GF-D8 (cell line): ENCODE results near the gene RELL2.

ENCODE experiments used
- DNase-seq: peaks from one replicate; lab custom pipeline; 2025; lab: John Stamatoyannopoulos, UW

The RELL2 gene

DNA sequence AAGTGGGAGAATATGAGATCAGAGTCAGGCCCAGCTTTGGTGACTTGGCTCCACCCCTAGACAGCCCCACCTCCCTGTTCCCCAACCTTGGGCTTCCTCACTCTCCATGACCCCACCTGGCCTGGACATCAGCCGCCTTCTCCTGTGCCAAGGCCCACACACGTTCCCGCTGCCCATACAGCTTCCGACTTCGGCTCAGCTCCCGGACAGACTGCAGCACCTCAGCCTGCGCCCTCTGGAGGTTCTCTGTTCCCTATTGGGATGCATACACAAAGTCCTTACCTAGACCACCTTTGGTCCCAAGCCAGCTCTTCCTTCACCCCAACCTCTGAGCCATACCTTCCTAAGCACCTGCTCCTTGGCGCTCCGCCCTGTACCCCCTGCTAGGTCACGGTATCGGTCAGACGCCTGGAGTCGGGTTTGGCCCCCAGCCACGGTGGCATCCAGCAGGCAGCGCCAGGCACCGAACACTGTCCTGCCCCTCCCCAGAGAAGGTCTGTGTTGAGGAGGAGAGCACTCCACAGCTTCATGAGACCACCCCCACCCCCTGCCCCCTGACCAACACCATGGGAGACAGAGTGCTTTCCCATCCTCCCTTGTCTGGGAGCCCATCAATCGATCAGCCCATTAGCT, 12.4 kb downstream of the RELL2 start:
- no peak for DNase-seq

DNA sequence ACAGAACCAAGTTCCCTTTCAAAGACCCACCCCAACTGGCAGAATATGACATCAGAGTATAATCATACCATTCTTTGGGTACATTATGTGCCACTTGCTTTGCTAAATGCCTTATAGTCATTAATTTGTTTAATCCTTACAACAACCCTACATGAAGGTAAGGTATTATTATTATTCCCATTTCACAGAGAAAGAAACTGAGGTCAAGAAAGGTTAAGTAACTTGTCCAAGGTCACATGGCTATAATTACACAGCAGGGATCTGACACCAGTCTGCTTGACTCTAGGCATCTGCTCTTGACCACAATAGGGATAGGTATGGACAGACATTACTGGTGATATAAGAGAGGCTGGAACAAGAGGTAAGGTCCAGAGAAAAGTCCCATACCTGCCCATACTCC, 13.2 kb downstream of the RELL2 start:
- DNase-seq = no peak

DNA sequence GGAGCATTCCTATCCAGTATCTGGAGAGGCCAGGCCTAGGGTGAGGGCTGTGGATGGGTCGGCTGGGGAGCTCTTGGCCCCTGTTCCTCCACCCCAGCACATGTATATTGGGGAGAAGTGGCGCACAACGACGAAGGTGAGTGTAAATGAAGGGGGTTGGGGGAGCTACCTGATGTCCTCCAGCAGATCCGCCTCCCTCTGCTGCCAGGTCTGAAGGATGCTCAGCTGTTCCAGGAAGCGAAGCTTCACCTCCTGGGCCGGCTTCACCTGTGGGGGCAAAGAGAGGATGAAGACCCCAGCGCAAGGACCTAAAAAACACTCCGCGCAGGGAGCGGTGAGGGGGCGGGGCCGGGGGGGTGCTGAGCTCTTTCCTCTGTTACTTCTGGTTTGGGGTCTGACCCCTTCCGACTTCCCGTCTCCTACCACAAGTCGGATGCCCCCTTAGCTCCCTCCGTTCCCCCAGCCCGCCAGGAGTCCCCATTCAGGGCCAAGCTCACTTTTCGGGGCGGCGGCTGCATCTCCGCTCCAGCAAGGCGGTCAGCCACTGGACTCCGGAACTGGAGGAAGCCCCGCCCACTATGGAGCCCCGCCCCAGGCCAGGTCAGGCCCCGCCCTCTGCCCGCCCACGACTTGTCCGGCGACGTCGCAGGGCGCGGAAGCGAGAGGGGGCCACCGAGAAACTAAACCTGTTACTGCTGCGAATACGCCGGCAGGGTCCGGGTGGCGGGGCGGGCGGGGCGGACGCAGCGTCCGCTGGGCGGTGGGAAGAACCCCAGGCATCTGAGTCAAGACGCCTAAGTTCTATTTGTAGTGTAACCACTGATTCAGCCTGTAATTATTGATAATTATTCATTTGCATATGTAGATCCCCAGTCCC, 14.3 kb downstream of the RELL2 start, which contains the start of gene FCHSD1:
FCHSD1 (minus strand) TSS at position 568 of the 877 bp plus-strand sequence; CDS start at position 518, 50 bp downstream.
- DNase-seq = no peak

DNA sequence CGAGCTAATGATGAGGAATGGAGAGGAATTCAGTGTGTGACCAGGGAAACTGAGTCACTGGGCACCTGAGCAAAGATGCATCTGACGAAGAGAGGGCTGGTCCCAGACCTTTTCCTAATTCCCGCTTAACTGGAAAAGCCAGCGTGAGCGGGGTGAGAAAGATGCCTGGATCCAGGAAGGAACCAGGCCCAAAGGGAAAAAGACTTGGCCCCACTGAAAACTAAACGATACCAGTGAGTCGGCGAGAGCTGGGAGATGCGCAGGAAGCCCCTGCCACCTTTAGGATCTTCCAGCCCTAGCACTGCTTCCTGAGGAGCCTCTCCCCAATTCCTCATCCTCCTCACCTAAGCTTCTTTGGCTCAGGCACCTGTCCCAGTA, 14.9 kb downstream of the RELL2 start:
- no peak for DNase-seq

DNA sequence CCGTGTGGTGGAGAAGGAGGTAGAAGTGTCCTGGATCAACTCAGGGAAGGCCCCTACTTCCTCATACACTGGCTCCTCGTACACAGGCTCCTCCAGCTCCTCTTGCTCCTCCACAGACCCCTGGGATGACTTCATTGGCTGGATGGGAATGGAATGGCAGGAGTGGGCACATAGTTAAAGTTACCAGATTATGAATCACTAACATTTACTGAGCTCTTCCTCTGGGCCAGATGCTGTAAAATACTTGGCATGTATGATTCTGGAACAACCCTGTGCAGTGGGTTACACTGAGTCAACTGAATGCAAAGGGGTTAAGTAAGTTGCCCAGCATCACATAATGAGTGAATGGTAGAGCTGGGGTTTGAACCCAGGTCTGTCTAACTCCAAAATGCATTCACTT, 17.5 kb downstream of the RELL2 start:
- DNase-seq = no peak

DNA sequence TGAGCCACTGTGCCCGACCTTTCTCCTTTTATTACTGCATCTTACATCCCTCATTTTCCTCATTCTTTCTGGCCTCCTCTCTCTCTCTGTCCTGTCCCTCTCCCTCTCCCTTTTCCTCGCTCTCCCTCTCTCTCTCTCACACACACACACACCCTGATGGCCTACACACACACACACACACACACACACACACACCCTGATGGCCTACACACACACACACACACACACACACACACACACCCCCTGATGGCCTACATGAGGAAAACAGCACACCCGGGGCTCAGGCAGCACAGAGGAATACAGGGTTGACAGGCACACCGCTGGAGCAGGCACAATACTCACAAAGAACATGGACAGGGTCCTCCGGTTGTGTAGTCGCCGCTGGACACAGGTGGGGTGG, 18.2 kb downstream of the RELL2 start:
- no peak for DNase-seq

DNA sequence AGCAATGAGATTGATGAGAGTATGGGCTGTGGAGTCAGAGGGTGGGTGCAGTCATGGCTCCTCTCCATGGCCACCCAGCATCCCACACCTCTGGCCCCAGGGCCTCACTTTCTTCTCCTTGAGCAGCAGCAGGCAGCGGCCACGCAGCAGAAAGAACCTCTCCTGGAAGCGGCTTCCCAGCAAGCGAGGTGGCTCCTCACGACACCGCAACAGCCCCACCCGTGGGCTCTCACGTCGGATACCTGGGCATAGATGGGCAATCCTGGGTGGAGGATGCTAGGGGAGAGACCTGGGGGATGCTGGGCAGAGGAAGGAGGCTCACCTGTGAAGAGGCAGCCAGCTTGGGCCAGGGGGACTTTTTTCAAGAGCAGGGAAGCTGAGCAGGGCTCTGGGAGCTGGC, 19.6 kb downstream of the RELL2 start:
- no peak for DNase-seq

DNA sequence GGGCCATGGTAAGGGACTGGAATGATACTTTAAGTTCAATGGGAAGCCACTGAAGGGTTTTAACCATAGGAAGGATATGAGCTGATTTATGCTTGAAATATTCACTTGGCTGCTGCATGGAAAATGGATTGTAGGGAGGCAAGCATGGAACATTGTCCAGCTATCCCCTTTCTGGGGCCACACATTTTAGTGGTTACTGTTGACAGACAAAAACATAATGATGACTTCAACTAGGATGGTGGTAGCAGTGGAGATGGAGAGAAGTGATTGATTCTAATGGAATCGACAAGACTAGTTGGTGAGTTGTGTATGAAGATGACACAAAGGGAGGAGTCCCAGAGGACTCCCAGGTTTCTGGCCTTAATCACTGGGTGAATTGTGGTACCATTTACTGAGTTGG, 20.6 kb downstream of the RELL2 start:
- no peak for DNase-seq

DNA sequence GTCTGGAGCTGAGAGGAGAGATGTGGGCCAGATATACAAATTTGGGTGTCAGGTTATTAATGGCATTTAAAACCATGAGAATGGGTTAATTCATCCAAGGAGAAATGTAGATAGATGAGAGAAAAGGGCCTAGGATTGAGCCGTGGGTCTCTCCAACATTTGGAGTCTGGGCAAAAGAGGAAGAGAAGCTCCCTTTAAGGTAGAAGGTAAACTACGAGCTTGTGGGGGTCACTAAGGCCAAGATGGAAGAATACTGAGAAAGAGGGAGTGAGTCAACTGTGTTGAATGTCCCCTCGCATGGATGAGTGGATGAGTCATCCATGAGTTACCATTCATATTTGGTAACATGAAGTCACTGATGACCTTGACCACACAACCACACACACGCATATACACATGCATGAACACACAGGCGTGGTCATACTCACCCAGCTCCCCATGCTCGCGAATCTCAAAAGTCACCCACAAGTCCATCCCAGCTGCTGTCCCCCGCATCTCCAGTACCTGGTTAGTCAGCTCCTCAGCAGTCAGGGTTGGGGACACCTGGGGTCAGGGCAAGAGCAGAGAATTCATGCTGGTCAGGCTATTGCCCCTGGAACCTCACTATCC, 21.2 kb downstream of the RELL2 start:
- DNase-seq = no peak

DNA sequence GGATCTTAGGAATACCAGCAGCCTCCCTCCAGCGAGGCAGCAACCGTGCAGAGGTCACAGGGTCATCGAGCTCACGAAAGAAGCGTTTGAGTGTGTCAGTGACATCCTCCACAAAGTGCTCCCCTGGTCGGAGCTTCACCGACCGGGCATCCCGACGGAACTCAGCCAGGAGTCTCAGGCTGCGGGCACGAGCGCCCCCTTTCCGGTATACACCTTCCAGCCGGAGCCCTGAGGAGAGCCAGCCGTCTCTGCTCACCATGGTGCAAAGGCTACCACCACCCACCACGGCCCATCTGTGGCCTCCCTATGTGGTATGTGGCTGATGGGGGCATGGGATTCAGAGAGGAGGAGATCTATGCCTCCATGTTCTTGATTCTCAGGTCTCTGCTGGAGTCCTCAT, 25.2 kb downstream of the RELL2 start:
- DNase-seq = no peak

DNA sequence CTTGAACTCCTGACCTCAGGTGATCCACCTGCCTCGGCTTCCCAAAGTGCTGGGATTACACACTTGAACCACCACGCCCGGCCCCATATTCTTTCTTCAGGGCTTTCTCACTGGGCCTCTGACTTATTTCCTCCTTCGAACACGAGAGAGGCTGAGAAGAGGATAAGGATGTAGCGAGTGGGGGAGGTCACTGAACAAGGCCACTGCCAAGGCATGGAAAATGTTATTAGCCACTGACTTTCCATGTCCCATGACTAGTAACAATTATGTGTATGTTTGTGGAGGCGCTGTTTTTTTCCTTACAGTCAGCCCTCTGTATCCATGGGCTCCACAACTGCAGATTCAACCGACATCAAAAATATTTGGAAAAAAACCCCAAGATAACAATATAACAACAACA, 26.7 kb downstream of the RELL2 start:
- DNase-seq = no peak

DNA sequence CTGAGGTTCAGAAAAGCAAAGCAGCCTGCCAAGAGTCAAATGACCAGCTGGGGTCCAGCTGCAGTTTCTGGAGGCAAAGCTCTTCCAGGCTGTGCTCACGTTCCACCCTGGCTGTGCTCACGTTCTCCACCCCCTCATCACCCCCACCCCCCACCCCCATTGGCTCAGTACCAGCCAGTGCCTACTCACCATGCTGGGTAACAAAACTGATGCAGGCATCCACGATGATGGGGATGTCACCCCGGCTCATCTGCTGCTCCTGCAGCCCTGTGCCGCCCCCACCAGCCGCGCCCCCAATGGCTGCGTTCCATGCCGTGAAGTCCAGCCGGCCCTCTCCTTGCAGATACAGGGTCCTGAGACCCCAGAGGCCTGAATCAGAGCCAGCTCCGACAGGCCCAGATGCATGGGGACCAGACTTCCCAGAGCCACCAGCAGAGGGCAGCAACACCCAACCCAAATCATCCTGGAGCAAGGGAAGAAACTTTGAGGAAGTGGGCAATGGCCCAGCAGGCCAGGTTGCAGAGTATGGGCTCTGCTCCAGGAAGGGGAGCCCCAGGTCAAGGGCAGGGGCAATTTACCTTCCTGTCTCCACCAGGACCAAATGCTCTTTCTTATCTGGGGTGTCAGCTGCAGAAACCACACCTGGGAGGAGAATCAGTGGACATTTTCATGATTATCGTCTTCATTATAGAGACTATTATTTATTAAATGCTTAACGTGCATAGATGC, 28.1 kb downstream of the RELL2 start:
- DNase-seq = peak; percentile 26

DNA sequence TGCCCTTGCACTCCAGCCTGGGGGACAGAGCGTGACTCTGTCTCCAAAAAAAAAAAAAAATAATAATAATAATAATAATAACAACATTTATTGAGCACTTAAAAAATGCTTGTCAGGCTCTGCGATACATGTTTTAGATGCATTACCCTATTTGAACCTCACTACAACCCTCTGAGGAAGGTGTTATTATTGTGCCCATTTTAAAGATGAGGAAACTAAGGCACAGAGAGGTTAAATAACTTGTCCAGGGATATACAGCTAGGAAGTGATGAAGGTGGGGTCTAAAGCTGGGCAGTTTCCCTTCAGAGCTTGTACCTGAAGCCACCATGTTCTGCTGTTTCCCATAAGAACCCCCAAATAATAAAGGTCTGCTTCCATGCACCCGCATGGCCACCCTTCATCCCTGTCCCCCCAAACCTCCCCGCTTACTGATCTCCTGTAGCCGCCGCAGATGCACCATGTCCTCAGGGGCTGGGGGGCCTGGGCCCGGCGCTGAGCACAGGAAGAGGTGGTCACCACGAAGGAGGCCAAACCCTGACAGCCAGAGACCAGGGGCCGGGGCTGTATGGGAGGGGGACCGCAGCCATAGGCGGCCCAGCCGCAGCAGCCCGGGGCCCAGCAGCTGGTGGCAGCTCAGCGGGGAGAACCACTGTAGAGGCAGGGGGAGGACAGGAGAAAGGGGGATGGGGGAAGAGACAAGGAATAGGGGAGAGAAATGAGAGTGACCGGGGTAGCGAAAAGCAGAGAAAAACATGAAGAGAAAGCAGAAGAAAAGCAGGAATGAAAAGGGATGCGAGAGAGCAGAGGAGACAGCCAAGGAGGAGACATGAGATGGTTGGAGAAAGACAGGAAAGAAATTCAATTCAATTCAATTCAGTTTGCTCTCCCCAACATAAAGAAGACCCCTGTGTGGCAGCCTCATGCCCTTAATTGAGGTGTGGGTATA, 29.5 kb downstream of the RELL2 start:
- DNase-seq = no peak

DNA sequence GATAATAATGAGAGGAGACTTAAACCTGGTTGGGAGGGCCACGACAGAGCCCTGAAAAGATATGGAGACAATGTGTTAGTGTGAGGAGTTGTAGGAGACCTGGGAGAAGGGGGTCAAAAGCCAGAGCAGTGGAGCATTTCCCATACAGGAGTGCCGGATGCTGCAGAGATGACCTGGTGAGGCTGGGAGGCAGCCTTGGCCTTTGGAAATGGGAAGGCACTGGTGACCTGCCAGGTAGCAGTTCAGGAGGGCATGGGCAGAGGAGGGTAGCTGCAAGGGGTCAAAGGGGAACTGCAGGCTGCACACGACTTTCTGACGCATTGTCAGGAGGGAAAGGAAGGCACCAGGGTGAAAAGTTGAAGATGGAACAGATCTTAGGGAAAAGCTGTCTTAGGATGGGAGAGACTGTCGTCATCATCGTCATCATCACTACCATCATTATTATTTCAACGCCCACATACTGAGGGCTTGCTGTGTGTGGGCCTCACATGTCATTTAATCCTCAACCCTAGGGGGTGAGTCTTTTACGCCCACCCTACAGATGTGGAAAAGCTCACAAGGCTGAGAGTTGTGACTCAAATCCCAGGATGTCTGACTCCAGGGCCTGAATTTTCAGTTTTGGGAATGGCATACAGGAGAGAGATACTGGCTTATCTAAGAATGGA, 31.9 kb downstream of the RELL2 start:
- no peak for DNase-seq

DNA sequence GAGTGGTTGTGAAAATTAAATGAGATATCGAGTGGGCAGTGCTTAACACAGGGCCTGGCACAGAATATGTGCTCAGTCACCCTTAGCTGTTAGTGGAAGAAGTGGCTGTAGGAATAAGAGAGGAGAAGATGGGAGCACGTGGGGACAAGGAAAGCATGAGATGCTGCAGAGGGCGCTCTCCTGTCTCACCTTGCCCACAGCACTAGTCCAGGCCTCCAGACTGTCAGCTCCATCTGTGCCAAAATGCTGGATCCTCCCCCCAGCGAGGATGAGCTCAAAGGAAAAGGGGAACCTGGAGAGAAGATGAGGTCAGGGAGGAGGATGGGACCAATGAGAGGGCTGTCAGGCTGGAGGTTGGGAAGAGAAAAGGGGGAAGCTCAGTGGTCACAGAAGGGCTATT, 32.7 kb downstream of the RELL2 start:
- no peak for DNase-seq

DNA sequence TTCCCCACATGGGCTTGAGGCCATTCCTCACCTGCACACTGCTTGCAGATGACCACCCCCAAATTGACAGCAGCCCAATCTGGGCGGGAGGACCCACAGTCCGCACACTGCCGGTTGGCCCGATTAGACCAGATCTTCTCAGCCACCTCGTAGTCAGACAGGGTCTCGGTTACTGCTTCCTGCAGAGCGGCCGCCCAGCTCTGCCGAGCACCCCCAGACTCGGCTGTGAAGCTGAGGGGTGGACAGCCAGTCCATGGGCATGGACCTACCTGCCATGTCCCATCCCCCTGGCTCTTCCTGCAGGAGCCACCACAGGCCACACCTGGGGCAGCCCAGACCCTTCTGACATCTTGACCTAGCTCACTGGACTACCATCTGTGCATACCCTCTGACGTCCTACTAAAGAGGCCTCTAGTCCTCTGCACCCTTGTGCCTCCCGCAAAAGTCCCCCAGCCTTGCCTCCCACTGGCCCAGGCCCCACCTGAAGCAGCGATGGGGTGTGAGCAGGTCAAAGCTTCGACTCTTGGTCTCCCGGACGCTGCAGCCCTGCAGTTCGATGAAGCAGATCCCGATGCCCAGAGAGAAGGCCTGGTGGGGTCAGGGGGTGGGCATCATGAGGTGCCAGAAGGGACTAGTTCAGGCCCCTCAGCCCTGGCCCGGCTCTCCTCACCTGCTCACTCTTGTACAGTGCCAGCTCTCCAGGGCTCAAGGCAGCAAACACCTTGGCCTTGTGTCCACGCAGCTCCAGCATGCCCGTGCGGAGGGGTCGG, 35.5 kb downstream of the RELL2 start:
- DNase-seq = no peak

DNA sequence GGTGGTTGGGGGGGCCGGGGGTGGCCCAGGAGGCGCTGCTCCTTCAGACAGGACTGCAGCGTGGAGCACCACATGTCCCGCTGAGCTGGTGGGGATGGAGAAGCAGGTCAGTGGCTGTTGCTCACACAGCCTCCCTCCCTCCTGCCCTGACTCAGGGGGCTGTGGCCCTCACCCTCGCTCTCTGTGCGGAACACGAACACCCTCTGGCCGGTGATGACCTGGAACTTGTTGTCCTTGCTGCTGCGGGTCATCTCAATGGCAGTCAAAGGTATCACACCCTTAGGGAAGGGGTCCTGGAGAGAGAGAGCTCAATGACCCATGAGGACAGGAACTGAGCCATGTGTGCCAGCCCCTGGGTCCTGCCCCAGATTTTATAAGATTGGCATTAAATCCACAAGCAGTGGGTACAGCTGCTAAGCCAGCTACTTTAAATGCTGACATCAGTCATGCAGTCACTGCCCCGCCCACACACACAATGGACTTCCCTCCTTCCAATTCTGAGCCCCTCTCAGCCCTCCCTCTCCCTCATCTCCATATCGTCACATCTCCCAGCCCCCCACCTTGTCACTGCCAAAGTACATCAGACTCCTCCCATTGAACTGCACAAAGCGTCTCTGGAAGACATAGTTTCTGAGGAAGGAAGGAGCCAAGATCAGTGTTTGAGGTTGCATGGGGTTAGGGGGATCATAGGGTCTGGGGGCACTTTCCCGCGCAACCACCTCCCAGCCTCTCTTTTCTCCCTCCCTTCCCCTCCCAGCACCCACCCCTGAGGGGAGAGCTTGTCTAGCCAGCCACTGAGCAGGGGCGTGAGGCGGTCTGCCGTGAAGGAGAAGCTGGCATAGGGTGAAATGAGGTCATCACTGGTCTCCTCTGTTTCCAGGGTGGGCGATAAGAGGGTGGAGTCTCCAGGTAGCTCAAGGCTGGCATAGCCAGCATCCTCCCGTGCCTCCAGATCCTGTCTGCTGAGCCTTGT, 36.3 kb downstream of the RELL2 start:
- no peak for DNase-seq

DNA sequence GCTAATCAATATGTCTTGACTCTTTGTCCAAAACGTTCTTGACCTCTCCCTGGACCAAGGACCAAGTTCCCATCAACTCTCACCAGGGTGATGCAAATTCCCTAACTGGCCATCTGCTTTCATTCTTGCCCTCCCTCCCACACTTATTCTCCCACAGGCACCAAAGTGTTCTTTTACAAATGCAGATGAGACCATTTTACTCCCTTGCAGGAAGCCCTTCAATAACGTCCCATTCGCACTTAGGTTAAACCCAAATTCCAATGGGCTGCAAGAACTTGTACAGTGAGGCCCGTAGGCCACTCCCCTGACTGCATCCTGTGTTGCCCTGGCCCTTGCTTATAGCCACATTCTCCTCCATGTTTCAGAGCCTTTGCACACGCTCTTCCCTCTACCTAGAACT, 38.0 kb downstream of the RELL2 start:
- DNase-seq = no peak

DNA sequence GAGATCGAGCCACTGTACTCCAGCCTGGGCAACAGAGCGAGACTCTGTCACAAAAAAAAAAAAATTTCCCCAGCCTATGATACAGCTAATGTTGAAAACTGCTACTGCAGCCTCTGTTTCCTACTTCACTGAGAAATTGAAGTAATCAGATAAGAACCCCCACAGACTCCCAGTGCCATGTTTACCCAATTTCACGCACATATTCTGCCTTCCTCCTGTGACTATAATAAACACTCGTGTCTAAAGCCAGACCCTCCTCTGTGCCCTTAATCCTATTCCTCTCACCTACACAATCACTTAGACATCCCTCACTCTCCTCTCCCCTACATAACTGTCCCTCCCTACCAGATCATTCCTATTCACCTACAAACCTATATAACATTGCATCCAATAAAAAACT, 38.9 kb downstream of the RELL2 start:
- DNase-seq = no peak
